Esophagus squamous epithelium (tissue), 5 donors: ENCODE results near the gene METTL16. TPM values are rescaled to one million over a fixed set of nuclear protein-coding genes. Genes with fewer than 3 reads are reported as not detected.
"Not testable (repeated sequence)": the region's sequence is repeated elsewhere in the genome, so short reads cannot be mapped to it uniquely, and the experiment has no call there.

Experiments
- DNase-seq: peaks from one replicate; lab custom pipeline; 2025; lab: John Stamatoyannopoulos, UW
- H3K27ac ChIP-seq, 4 donors: fragments of 200-600 bp; sonication (generic); one replicate each; pipeline ENCODE4 v1.5.1; 2016 to 2019; ENCODE audit warnings: mild to moderate bottlenecking in 1 of 4
- H3K27me3 ChIP-seq, 4 donors: fragments of 200-600 bp; sonication (generic); 1 replicate in 3 of 4; 2 replicates in 1 of 4; pipeline versions ENCODE4 v1.5.1 to v1.6.0; 2017 to 2021; ENCODE audit warnings: antibody characterized with exemption in 1 of 4
- H3K36me3 ChIP-seq, 3 donors: fragments of 200-600 bp; sonication (generic); one replicate each; pipeline ENCODE4 v1.5.1; 2016 to 2019
- H3K4me1 ChIP-seq, 3 donors: fragments of 200-600 bp; sonication (generic); one replicate each; pipeline ENCODE4 v1.5.1; 2017 to 2019
- H3K4me3 ChIP-seq, 4 donors: fragments of 200-600 bp; sonication (generic); 1 replicate in 3 of 4; 2 replicates in 1 of 4; pipeline ENCODE4 v1.5.1; 2016 to 2019; ENCODE audit warnings: mild to moderate bottlenecking in 2 of 4, moderate library complexity in 1 of 4
- H3K9me3 ChIP-seq, 3 donors: fragments of 200-600 bp; sonication (generic); one replicate each; pipeline ENCODE4 v1.5.1; 2016 to 2019
- CTCF ChIP-seq, 6 experiments: fragments of 450-650 bp in 4 of 6; fragments of 200-600 bp in 2 of 6; sonication (generic) in 2 of 6; IDR thresholded peaks; one replicate each; pipeline ENCODE4 v1.5.1; 2016 to 2019; ENCODE audit warnings: antibody characterized with exemption in 6 of 6, mild to moderate bottlenecking in 4 of 6, moderate library complexity in 4 of 6
- POLR2A ChIP-seq, 4 donors: fragments of 450-650 bp; IDR thresholded peaks; one replicate each; pipeline ENCODE4 v1.6.1; 2017; ENCODE audit warnings: antibody characterized with exemption in 4 of 4, mild to moderate bottlenecking in 4 of 4, moderate library complexity in 3 of 4
- WGBS, 2 donors: methylation state at CpG; one replicate each; pipeline ENCODE4 v1.1.5; 2018; 5-methylcytosine and 5-hydroxymethylcytosine counted together
- intact Hi-C: fragments of 100-400 bp; cut with DNase I; formaldehyde crosslinking; loops from one replicate; pipeline ENCODE4 v1.15.0; 2022
- total RNA-seq, 4 donors: library from RNA; depleted of rRNA; stranded (reverse); fragments of >200 nt; gene quantifications; one replicate each; pipeline ENCODE4 v1.1.0, GENCODE V29; 2016
- donor health status: DM: yes; HTN: yes; CAD: no.

Gene METTL16
- total RNA-seq, 4 donors from 2014 or later, result 12.5 to 31.5 (median 25.3) TPM

- TF ChIP-seq POLR2A (IDR thresholded peaks at IDR 0.05) (no peak), CTCF (IDR thresholded peaks at IDR 0.05) (no peak)
- Histone ChIP-seq H3K27ac (no peak overlapping the region), H3K36me3 (peaks cover 0 to 30% (median 0%) of the 10 kb centered on the region in 3 donors), H3K9me3 (no peaks in the 10 kb centered on the region), H3K4me3 (no peak overlapping the region), H3K27me3 (no peaks in the 10 kb centered on the region), H3K4me1 (peaks cover 0 to 14% (median 0%) of the 10 kb centered on the region in 3 donors)
- intact Hi-C loops, result no loop called here
- no peak for DNase-seq
- WGBS, 2 donors, result 64 to 79% methylated on average over 2 of the region's 2 CpGs
These were observed 62.2 kb downstream of the METTL16 start for GRCh38 chr17:2449486-2449885.

GRCh38 chr17:2447479-2447878 is 64.2 kb downstream of the METTL16 start:
- H3K27ac ChIP-seq, H3K27me3 ChIP-seq, DNase-seq, H3K4me1 ChIP-seq, H3K4me3 ChIP-seq, intact Hi-C loops, H3K9me3 ChIP-seq: not testable (repeated sequence)
- WGBS, 2 donors, result no CpG with 5 or more reads among the region's 29 CpGs
- H3K36me3 ChIP-seq, result peaks cover 0 to 20% (median 0%) of the 10 kb centered on the region in 3 donors

- peaks cover 0 to 28% (median 0%) of the 10 kb centered on the region in 3 donors for H3K36me3 ChIP-seq
- H3K27ac ChIP-seq, result no peak overlapping the region
- DNase-seq, result no peak
- H3K27me3 ChIP-seq, result no peaks in the 10 kb centered on the region
- peaks cover 0 to 6% (median 0%) of the 10 kb centered on the region in 3 donors for H3K4me1 ChIP-seq
- H3K9me3 ChIP-seq, result no peaks in the 10 kb centered on the region
- TF ChIP-seq CTCF (IDR thresholded peaks at IDR 0.05) (no peak), POLR2A (IDR thresholded peaks at IDR 0.05) (no peak)
- WGBS, 2 donors, result 100% methylated on average over 1 of the region's 1 CpG
- intact Hi-C loops, result no loop called here
- H3K4me3 ChIP-seq, result no peak overlapping the region
These were observed 66.0 kb downstream of the METTL16 start for GRCh38 chr17:2445638-2446037.

GRCh38 chr17:2444382-2444781 is 67.3 kb downstream of the METTL16 start:
- H3K9me3 ChIP-seq, result no peaks in the 10 kb centered on the region
- no peaks in the 10 kb centered on the region for H3K27me3 ChIP-seq
- no peaks in the 10 kb centered on the region for H3K4me1 ChIP-seq
- H3K36me3 ChIP-seq, result peaks cover 0 to 40% (median 0%) of the 10 kb centered on the region in 3 donors
- no peak overlapping the region for H3K4me3 ChIP-seq
- H3K27ac ChIP-seq, result no peak overlapping the region
- intact Hi-C loops, result no loop called here
- 95 to 96% methylated on average over 8 of the region's 8 CpGs for WGBS, 2 donors
- DNase-seq, result no peak
- TF ChIP-seq CTCF (IDR thresholded peaks at IDR 0.05) (no peak), POLR2A (IDR thresholded peaks at IDR 0.05) (no peak)

GRCh38 chr17:2442166-2442565 is 69.5 kb downstream of the METTL16 start:
- intact Hi-C loops, result no loop called here
- TF ChIP-seq CTCF (IDR thresholded peaks at IDR 0.05) (no peak), POLR2A (IDR thresholded peaks at IDR 0.05) (no peak)
- H3K27me3 ChIP-seq, result no peaks in the 10 kb centered on the region
- H3K27ac ChIP-seq, result no peak overlapping the region
- 61 to 70% methylated on average over 3 of the region's 3 CpGs for WGBS, 2 donors
- no peaks in the 10 kb centered on the region for H3K4me1 ChIP-seq
- H3K4me3 ChIP-seq, result no peak overlapping the region
- no peaks in the 10 kb centered on the region for H3K9me3 ChIP-seq
- no peak for DNase-seq
- H3K36me3 ChIP-seq, result peaks cover 3 to 63% (median 4%) of the 10 kb centered on the region in 3 donors

- H3K36me3 ChIP-seq, result peaks cover 3 to 68% (median 4%) of the 10 kb centered on the region in 3 donors
- H3K27me3 ChIP-seq, result no peaks in the 10 kb centered on the region
- H3K4me3 ChIP-seq, result no peak overlapping the region
- no peak overlapping the region for H3K27ac ChIP-seq
- TF ChIP-seq CTCF (IDR thresholded peaks at IDR 0.05) (no peak), POLR2A (IDR thresholded peaks at IDR 0.05) (no peak)
- whole genome bisulfite sequencing, 2 donors, result 88 to 91% methylated on average over 4 of the region's 4 CpGs
- no peaks in the 10 kb centered on the region for H3K4me1 ChIP-seq
- H3K9me3 ChIP-seq, result no peaks in the 10 kb centered on the region
- intact Hi-C loops, result no loop called here
- DNase-seq, result no peak
These were observed 70.8 kb downstream of the METTL16 start for GRCh38 chr17:2440930-2441329.

- H3K36me3 ChIP-seq, result peaks cover 3 to 71% (median 4%) of the 10 kb centered on the region in 3 donors
- intact Hi-C loops, result loop anchor here (10.0 kb wide), 1 partner anchor 235 kb away; no protein-coding TSS in a partner anchor
- H3K4me3 ChIP-seq, H3K4me1 ChIP-seq, H3K9me3 ChIP-seq, H3K27me3 ChIP-seq, DNase-seq, H3K27ac ChIP-seq: not testable (repeated sequence)
- WGBS, 2 donors, result 86 to 91% methylated on average over 6 of the region's 6 CpGs
These were observed 71.7 kb downstream of the METTL16 start for GRCh38 chr17:2439997-2440396.
